ENCODE measurements around the gene HSFX1.
"Not testable (repeated sequence)": the region's sequence is repeated elsewhere in the genome, so short reads cannot be mapped to it uniquely, and the experiment has no call there.

Gene HSFX1, protein sequence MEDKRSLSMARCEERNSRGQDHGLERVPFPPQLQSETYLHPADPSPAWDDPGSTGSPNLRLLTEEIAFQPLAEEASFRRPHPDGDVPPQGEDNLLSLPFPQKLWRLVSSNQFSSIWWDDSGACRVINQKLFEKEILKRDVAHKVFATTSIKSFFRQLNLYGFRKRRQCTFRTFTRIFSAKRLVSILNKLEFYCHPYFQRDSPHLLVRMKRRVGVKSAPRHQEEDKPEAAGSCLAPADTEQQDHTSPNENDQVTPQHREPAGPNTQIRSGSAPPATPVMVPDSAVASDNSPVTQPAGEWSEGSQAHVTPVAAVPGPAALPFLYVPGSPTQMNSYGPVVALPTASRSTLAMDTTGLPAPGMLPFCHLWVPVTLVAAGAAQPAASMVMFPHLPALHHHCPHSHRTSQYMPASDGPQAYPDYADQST

DNA sequence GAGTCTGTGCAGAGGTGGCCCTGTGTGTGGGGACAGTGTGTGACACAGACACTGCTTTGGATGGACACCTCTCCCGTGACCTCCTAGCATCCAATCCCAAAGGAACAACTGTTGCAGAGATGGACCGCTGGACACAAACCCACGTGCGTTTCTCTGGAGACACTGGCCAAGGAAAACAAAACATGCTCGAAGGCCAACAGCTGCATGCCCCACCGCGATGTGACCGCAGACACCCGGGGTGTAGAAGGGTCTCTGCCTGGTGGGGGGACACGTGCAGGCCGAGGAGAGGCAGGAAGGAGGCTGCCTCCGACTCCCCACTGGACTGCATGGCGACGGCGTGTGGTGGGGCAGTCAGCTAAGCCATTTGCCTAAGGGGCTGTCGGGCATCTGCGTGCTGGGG is at the start of gene HSFX1:
TSS of gene HSFX1 (plus strand) at position 301 of the 400 bp plus-strand sequence. CDS start 614 bp downstream, outside the sequence.
- DNase-seq (ENCODE audit: low spot score), result not testable (repeated sequence)

DNA sequence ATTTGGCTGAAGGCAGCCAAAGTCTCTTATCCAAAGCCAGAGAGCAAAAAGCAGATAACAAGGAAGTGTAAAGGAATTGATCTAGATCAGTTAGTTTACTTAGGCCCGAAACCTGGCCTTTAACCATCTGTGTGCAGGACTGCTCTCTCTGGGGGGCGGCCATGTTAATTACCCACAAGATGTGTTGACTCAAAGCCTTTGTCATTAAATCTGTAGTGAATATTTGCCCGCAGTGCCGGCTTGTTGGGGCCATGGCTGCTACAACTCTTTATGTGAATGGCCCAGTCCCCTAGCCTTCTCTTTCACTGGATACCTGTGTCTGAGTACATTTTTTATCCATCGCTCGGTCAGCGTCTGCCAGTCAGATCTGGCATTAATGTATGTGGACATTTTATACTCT is 46.6 kb upstream of the HSFX1 start:
- DNase-seq (ENCODE audit: low spot score), result not testable (repeated sequence)

DNA sequence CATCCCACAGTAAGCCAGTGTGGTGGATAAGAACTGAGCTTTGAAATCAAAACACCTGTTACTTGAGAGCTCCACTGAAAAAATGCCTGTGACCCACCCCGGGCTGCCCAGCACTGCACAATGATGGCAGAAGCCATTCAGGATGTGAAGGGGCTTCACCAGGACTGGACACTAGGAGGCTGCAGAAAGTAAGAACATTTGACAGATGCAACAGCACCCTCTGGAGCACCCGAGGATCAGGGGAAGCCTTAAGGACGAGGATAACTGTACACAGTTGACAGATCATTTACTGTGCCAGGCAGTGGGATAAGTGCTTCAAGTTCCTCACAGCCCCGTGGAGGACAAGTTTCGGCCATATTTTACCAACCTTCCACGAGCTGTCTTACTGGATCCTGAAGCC is 31.6 kb upstream of the HSFX1 start:
- not testable (repeated sequence) for DNase-seq (ENCODE audit: low spot score)

DNA sequence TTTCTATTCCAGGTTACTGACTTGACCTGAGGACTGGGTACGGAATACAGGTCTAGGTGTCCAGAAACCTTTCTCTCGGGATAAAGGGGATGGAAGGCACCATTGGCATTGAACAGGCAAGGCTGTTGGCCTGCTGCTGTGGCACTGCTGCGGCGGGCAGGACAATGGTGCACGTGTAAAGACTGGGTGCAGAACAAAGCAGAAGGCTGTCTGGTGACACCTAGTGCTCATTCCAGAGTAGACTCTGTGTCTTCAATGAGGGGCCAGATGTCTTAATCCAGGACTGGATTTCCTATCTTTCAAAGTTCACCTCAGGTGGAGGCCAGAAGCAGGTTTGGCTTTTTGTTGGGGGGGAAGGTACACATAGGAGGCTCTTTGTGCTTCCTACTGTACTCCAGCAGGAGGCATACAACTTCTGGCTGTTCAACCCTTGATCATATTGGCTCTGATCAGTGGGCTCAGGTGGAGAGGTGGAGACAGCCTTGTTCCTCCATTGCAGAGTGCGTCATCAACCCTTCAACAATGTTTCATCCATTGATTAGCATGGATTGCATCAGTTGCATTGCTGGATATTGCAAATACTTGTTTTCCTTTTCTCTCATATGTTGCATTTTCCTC is 27.4 kb upstream of the HSFX1 start:
- not testable (repeated sequence) for DNase-seq (ENCODE audit: low spot score)

DNA sequence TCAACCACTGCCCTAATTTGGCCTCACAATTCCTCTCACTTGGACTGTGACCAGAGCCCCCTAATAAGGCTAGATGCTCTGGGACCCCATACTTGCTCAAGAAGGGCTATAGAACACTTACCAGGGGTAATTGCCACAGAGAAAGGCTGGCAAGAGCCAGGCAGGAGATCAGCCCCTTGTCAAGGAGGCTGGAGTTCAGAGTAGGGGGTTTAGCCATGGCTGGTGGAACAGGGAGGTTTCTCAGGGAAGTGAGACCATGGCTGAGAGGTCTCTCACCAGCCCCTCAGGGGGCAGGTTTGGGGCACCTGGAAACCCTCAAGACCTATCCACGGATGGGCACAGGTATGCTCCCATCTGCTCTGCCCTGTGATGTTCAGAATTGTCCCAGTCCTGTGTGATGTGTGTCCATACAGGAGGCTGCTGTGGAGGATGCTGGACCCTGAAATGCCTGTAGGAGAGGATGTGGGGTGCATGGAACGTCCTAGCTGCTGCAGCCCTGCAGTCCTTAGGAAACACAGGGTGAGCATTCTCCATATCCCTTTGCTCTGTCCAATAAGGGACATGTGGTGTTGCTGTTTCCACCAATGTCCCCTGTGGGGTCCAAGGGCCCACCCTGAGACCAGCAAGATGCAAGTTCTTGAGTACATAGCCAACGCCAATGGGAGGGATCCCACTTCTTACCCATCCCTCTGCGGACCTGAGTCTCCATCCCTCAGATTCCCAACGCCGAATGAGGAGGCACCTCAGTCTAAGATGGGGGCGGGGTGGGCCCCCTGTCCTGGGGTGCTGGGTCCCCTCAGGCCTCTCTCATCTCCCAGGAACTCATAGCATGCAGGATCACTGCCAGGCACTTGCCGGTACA is 16.4 kb upstream of the HSFX1 start:
- DNase-seq (ENCODE audit: low spot score), result no peak

DNA sequence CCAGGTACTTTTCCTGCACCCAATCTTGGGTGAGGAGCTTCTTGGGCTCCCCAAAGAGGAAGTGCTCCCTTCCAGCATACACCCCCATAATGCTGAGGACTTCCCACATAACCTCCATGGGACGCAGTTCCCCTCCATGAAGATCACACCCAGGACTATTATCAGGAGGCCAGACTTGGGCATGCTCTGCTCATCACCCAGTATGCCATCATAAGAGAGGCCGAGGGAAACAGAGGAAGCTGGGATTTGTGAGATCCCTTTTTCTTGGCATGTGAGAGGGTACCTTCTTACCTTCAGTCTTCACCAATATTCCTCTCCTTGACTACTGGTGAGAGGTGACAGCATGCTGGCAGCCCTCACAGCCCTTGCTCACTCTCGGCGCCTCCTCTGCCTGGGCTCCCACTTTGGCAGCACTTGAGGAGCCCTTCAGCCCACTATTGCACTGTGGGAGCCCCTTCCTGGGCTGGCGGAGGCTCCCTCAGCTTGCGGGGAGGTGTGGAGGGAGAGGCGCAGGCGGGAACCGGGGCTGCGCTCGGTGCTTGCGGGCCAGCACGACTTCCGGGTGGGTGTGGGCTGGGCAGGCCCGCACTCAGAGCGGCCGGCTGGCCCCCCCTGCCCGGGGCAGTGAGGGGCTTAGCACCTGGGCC is 15.7 kb upstream of the HSFX1 start:
- DNase-seq (ENCODE audit: low spot score), result no peak

DNA sequence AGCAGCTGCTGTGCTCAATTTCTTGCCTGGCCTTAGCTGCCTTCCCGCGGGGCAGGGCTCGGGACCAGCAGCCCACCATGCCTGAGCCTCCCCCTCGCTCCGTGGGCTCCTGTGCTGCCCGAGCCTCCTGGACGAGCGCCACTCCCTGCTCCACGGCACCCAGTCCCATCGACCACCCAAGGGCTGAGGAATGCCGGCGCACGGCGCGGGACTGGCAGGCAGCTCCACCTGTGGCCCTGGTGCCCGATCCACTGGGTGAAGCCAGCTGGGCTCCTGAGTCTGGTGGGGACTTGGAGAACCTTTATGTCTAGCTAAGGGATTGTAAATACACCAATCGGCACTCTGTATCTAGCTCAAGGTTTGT is 15.2 kb upstream of the HSFX1 start:
- not testable (repeated sequence) for DNase-seq (ENCODE audit: low spot score)

DNA sequence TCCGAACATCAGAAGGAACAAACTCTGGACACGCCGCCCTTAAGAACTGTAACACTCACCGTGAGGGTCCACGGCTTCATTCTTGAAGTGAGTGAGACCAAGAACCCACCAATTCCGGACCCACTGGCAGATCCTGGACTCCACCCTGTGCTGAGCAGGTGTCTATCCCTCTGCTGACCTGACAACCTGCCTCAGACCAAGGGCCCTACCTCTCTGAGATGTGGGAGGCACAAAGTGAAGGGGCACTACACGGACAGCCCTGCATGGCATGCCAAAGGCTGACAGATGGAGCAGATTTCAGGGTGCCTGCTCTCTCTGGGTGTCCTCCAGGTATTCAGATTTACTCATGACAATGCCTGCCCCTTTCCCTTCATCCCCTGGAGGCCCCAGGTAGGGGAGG is 14.0 kb upstream of the HSFX1 start:
- no peak for DNase-seq (ENCODE audit: low spot score)

DNA sequence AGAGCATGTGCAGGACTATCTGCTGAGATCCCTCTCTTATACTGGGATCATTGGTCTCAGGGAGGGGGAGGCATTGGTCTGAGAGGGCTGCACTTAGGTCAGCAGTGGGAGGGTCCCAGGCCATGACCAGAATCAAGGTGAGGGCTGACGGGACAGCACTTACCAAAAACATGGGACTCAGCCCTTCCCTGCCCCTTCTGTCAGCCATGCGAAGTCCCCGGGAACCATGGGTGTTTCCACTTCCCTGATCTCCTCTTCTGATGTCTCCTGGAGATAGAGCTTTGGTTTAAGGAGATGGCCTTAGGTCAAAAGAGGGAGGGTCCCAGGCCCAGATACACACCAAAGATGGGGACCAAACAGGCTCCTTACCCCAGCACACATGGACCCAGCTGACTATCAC is 12.9 kb upstream of the HSFX1 start:
- DNase-seq (ENCODE audit: low spot score), result no peak

DNA sequence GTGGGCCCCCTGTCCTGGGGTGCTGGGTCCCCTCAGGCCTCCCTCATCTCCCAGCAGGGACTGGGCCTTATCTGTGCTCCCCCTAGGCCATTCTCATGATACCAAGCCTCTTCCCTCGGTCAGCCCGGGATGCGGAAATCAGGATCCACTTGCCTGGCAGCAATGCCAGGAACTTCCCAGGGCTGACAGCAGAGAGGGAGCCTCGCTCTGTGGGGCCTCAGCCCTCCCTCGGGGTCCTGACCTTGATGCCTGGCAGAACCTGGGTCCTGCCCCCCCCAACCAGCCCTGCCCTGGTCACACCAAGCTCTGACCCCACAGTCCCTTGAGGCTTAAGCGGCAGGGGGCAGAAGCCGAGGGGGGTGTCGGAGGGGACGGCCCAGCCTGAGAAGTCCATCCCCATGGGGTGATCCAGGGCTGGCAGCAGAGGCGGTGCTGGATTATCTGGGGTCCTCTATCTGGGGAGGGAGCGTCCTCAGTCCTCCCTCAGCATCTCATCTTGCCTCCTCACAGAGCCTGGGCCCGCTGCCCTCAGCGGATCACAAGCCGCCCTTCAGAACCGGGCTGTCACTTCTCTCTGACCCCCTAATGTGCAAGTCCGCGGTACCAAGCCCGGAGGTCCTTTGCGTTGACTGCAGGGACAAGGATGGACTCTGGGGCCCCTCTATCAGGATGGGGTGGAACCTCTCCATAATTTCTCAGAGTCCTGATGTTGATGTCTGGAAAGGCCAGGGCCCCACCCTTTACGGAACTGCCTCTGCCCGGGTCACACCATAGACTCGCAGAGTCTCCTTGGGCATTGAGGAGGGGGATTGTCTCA is 11.8 kb upstream of the HSFX1 start:
- DNase-seq (ENCODE audit: low spot score), result not testable (repeated sequence)

DNA sequence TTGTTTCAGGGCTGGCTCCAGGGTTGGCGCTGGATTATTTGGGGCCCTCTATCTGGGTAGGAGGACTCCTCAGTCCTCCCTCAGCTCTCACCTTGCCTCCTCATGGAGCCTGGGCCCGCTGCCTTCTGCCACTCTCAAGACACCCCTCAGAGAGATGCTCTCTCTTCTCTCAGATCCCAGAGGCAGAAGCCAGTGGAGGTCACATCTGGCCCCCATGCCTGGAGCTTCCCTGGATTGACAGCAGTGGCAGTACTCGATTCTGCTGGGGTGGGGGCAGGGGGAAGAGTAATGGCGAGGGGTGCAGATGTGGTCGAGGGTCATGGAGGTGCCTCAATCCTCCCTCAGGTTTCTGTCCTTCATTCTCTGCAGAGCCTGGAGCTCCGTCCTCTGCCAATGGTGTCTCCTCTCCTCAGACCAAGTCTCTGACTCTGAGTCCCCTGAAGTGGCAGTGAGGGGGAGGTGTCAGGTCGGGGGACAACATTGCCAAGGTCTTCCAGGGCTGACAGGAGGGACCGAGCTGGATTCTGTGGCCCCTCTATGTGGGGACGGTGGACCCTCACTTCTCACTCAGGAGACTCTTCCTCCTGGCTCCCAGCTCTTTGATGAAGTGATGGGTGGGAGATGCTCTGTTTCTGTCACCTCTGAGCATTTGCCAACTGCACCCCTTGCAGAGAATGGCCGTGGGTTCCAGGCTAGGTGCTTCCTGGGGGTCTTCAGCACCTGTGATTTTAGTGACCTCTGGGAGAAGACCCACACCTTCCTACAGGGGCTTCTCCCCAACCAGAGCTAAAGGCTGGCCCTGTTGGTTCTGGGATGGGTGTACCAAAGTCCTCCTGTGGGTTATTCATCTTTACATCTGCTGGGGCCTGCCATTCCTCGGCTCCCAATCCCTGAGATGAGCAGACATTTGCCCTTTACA is 10.9 kb upstream of the HSFX1 start:
- DNase-seq (ENCODE audit: low spot score), result no peak

DNA sequence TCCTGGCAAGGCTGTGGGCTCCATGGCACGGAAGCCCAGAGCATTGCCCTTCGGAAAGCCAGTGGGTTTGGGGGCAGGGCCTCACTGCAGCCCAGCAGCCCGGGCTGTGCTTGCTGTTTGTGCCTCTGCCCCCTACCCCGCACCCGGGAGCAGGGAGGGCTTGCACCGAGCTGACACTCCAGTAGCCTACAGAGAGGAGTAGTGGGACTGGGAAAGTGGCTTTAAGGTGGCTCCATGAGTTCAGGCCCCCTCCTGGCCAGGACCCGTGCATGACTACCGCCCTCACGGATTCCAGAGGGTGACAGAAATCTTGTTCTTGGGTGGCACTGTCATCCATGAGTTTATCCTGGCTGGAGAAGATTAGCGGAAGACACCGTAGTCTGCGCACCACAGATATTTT is 3.5 kb upstream of the HSFX1 start:
- not testable (repeated sequence) for DNase-seq (ENCODE audit: low spot score)

DNA sequence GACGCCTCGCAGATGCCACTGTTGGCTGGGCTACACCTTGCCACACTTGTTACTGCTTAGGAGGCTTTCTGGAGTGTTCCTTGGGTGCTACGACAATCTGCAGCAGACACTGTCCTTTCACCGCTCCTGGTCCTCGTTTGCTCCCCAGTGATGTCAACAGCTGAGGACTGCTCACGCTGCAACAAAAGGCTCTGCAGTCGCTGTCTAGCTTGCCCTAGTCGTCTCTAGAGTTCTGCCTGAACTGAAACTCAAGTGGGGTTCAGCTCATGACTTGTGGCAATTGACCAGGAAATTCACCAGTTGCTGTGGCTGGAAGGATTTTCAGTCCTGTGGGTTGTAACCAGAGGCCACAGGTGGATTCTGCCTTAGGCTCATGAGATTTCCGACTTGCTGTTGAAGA is 842 bp upstream of the HSFX1 start:
- not testable (repeated sequence) for DNase-seq (ENCODE audit: low spot score)

DNA sequence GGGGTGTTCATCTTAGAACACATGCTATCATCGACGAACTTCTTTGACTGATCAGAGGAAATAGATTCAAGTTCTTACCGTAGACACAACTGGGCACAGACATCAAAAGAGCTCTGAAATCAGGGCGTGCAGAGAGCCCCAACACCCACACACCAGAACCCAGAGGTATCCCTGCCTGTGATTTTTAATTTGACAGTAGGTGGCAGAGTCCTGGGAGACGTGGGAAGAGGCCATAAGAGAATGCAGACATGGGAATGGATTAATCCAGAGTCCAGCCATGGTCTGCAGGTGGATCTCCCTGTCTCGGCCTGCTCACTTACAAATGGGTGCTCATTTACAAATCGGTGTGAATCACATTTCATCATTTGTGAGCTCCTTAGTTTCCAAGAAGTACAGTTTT is 4.1 kb downstream of the HSFX1 start:
- DNase-seq (ENCODE audit: low spot score), result not testable (repeated sequence)

DNA sequence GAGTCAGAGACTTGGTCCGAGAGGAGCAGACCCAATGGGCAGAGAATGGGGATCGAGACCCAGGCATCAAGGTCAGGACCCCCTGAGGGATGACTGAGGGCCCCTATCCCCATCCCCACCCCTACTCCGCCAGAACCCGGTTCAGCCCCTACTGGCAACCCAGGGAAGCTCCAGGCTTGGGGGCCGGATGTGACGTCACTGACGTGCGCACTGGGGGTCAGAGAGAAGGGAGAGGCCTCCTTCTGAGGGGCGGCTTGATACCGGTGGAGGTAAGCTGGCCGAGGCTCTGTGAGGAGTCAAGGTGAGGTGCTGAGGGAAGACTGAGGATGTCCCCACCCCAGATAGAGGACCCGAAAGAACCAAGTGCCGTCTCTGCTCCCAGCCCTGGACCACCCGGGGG is 7.9 kb downstream of the HSFX1 start, which contains the start of gene MAGEA9:
TSS of gene MAGEA9 (plus strand) at position 204 of the 400 bp plus-strand sequence. CDS start 4,281 bp downstream, outside the sequence.
- not testable (repeated sequence) for DNase-seq (ENCODE audit: low spot score)

DNA sequence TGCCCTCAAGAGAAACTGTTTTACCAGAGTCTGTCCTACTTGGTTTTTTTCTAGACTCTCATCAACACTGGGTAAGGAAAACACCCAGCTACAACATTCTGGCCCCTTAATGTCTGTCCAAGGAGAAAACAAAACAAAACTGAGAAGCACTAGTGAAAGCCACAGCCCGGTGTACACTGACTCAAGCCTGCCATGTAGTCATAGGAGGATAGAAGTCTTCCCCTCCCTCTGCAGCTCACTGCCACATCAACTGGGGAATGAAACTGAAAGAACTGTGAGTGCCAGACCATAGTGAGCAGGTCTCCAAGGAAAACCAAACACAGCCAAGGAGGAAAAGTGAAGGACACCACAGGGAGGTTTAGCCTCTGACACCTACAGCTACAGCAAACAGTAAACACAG is 21.7 kb downstream of the HSFX1 start:
- not testable (repeated sequence) for DNase-seq (ENCODE audit: low spot score)

DNA sequence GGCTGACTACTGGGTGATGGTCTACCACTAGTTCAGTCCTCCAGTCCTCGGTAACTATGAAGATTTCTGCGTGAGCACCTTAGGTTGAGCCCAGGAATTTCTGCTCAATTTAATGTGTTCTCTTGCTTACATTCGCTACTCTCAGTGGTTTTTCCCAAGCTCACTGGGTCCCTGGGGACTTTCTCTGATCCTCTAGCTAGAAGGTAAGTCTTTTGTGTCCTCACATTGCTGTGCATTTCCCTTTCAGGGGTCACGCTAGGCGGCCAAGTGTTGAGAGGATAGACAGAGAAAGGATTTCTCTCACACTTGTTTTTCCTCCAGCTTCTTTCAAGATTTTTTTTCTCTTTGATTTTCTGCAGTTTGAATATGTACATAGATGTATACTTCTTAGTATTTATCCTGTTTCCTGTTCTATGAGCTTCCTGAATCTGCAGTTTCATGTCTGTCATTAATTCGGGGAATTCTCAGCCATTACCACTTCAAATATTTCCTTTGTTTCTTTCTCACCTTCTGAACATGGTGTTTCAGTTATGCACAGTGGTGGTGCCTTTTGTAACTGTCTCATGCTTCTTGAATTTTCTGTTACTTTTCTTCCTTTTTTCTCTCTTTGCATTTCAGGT is 25.3 kb downstream of the HSFX1 start:
- no peak for DNase-seq (ENCODE audit: low spot score)

DNA sequence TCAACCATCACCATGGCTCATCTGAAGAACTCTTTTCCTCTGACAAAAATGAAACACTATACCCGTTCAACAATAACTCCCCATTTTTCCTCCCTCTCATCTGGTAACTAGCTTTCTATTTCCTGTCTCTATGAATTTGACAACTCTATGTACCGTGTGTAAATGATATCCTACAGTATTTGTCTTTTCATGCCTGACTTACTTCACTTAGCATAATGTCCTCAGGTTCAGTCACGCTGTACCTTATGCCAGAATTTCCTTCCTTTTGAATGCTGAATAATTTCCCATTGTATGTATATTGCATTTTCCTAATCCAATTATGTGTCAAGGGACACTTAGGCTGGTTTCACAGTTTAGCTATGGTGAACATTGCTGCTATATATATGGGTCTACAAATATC is 26.1 kb downstream of the HSFX1 start:
- DNase-seq (ENCODE audit: low spot score), result no peak

DNA sequence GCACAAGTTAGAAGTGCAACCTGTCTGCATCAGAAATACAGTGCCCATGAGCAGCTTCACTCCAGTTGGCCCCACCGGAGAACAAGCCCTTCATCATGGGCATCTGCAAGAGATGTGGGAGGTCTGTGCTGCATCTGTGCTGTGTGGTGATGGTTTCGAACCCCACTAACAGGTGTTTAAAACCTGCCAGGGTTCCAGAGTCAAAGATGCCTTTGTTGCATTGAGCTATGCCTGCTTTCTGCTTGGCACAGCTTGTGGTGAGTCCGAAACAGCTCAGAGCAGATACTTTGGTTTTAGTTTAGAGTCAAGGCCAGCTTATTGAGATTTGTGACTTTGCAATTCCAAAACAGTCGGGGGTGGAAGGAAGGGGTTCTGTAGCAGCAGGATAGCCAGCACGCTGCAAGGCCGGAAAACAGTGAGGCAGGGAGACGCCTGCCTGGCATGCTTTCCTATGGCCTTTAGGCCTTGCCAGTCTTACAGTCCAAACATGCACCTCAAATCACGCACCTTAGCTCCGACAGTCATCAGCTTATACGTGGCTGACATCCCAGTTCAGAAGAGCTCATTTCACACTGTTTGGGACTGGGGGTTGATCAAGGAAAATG is 29.7 kb downstream of the HSFX1 start:
- DNase-seq (ENCODE audit: low spot score), result no peak

All from HuH-7.5 (cell line).